DND-41 (cell line): ENCODE results near the gene GRK3.

Experiments
- EZH2 ChIP-seq: IDR thresholded peaks from 3 replicates; pipeline ENCODE4 v1.6.1; 2012; ENCODE audit warnings: borderline replicate concordance, low read depth, mild to moderate bottlenecking, moderate library complexity, low read length, inconsistent platforms; ENCODE audit not compliant: severe bottlenecking
- TF ChIP-seq, protein P1 (sequence below): IDR thresholded peaks from 2 replicates; pipeline ENCODE4 v1.5.1; 2012; ENCODE audit warnings: borderline replicate concordance, low read length, moderate library complexity, mild to moderate bottlenecking; ENCODE audit not compliant: poor library complexity, severe bottlenecking; ENCODE audit errors: extremely low read depth

DNA sequence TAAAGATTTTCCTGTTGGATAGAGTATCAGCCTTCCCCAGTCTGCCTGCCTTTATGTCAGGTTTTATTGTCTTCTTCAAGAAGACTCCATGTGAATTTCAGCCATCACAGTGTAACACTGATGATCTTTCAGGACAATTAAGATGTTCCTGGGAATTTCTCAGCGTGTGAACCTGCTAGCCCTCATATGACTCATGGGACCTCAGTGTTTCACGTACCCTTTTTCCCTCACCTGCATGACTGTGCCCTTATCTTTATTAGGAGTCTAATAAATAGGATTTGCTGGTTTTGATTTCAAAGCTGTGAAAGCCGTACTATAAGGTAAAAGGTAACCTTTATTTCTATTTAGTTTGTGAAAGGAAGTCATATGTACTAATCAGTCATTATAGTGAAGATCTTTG lies 95.9 kb downstream of the GRK3 start:
- TF ChIP-seq, protein P1, sequence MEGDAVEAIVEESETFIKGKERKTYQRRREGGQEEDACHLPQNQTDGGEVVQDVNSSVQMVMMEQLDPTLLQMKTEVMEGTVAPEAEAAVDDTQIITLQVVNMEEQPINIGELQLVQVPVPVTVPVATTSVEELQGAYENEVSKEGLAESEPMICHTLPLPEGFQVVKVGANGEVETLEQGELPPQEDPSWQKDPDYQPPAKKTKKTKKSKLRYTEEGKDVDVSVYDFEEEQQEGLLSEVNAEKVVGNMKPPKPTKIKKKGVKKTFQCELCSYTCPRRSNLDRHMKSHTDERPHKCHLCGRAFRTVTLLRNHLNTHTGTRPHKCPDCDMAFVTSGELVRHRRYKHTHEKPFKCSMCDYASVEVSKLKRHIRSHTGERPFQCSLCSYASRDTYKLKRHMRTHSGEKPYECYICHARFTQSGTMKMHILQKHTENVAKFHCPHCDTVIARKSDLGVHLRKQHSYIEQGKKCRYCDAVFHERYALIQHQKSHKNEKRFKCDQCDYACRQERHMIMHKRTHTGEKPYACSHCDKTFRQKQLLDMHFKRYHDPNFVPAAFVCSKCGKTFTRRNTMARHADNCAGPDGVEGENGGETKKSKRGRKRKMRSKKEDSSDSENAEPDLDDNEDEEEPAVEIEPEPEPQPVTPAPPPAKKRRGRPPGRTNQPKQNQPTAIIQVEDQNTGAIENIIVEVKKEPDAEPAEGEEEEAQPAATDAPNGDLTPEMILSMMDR, result no peak
- TF ChIP-seq EZH2, result no peak
